MM.1S (cell line): ENCODE results near the gene CCDC47.

ENCODE experiments used
- CTCF ChIP-seq: fragments of 300-600 bp; sonication (generic); IDR thresholded peaks from 2 replicates; pipeline ENCODE4 v1.5.1; 2016; ENCODE audit warnings: antibody characterized with exemption, low read length, mixed read lengths
- EZH2phosphoT487 ChIP-seq: fragments of 300-600 bp; sonication (generic); IDR thresholded peaks from 2 replicates; pipeline ENCODE4 v1.6.1; 2018; ENCODE audit warnings: antibody characterized with exemption, low read length

GRCh38 chr17:63816669-63817068 lies 43.3 kb upstream of the CCDC47 start:
- TF ChIP-seq CTCF, result no peak
- no peak for TF ChIP-seq EZH2phosphoT487
